Bronchial epithelial cell (primary cell): ENCODE data around the gene MSH5. TPM values are rescaled to one million over a fixed set of nuclear protein-coding genes. Genes with fewer than 3 reads are reported as not detected.

Experiments used
- DNase-seq: peaks from one replicate; pipeline ENCODE4 v3.0.0-alpha.2; 2010; ENCODE audit warnings: low read depth
- FAIRE-seq: peaks from 2 replicates; lab custom pipeline; 2011; peaks lifted over from hg19 to GRCh38; lab: Jason Lieb, UNC
- H3K27me3 ChIP-seq: 2 replicates; pipeline ENCODE4 v1.5.1; 2011; ENCODE audit warnings: low read length; ENCODE audit not compliant: control insufficient read depth, insufficient read depth
- H3K36me3 ChIP-seq: 2 replicates; pipeline ENCODE4 v1.5.1; 2011; ENCODE audit warnings: low read length; ENCODE audit not compliant: control insufficient read depth, insufficient read depth
- H3K4me3 ChIP-seq: 2 replicates; pipeline ENCODE4 v1.5.1; 2011; ENCODE audit warnings: mild to moderate bottlenecking, low read depth, low read length, control low read depth
- total RNA-seq: library from RNA; depleted of rRNA; stranded (reverse); fragments of >200 nt; gene quantifications from 2 replicates; pipeline ENCODE4 v1.2.1, GENCODE V29; 2014
- TF ChIP-seq, protein P1 (sequence below): IDR thresholded peaks from 2 replicates; pipeline ENCODE4 v1.5.1; 2011; ENCODE audit warnings: mild to moderate bottlenecking, moderate library complexity, low read length, control low read depth, inconsistent platforms; ENCODE audit not compliant: insufficient read depth, severe bottlenecking

MSH5 gene
- total RNA-seq, 1 donor from 2014 or later = 3.4 TPM

DNA sequence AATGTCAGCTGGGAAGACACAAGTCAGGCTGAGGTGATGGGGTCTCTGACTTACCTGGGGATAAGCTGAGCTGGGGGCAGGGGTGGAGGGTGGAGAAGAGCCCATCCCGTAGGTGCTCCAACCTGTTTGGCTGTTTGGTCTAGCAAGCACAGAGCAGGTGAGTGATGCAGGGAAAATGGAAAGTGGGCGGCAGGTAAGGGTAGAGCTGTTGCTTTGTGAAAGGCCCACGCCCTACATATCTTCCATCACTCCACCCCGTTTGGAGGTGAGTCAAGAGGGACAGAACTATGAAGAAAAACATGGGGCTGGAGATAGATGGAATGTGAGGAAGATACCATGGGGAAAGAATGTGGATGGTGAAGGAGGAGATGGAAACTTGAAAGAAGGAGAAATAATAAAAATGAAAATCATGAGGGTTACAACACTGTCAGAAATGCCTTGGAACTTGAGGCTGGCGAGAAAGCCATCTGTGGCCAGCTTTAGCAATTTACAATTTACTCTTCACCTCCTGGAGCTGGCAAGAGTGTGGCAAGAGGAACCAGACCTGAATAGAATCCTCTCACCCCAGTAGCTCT, 19.5 kb upstream of the MSH5 start:
- no peak for DNase-seq
- Histone ChIP-seq H3K4me3 (no peak overlapping the region), H3K27me3 (no peaks in the 10 kb centered on the region), H3K36me3 (no peaks in the 10 kb centered on the region)
- TF ChIP-seq, protein P1, sequence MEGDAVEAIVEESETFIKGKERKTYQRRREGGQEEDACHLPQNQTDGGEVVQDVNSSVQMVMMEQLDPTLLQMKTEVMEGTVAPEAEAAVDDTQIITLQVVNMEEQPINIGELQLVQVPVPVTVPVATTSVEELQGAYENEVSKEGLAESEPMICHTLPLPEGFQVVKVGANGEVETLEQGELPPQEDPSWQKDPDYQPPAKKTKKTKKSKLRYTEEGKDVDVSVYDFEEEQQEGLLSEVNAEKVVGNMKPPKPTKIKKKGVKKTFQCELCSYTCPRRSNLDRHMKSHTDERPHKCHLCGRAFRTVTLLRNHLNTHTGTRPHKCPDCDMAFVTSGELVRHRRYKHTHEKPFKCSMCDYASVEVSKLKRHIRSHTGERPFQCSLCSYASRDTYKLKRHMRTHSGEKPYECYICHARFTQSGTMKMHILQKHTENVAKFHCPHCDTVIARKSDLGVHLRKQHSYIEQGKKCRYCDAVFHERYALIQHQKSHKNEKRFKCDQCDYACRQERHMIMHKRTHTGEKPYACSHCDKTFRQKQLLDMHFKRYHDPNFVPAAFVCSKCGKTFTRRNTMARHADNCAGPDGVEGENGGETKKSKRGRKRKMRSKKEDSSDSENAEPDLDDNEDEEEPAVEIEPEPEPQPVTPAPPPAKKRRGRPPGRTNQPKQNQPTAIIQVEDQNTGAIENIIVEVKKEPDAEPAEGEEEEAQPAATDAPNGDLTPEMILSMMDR = no peak
- FAIRE-seq = no peak

DNA sequence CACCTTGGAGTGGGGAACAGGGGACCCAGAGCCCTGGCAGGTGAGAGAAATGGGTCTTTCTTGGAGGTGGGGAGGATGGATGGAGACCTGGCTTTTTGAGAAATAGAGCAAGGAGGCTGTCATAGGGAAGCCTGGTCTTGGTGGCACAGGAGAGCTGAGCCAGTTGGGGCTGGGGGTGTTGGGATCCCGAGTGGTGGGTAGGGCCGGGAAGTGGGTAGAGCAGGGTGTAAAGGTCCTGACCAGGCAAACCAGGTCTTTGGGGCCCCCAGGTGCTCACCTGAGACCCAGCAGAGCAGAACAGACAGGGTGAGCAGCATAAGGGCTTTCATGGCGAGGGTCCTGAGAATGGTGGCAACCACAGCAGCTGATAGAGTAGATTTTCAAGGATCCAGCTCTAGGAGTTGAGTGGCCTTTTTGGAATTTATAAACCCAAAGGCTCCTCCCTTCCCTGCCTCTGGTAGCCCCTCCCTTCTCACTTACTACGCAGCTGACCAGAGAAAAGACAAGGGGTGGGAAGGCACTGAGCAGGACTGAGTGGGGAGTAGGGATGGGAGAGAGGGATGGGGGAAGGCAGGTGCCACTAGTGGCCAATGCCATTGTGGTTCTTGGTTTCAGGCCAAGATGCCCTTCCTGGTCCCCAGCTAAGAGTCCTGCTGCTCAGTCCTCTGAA, 18.3 kb upstream of the MSH5 start, which contains the start of gene LY6G6C:
Gene LY6G6C, minus strand, starts transcription at position 396 of the 670 bp plus-strand sequence. Its CDS starts 67 bp downstream, at position 329.
- TF ChIP-seq, protein P1 = no peak
- no peaks in the 10 kb centered on the region for H3K36me3 ChIP-seq
- H3K27me3 ChIP-seq = no peaks in the 10 kb centered on the region
- FAIRE-seq (no peak), DNase-seq (no peak)
- no peak within 1 kb of the TSS for H3K4me3 ChIP-seq

DNA sequence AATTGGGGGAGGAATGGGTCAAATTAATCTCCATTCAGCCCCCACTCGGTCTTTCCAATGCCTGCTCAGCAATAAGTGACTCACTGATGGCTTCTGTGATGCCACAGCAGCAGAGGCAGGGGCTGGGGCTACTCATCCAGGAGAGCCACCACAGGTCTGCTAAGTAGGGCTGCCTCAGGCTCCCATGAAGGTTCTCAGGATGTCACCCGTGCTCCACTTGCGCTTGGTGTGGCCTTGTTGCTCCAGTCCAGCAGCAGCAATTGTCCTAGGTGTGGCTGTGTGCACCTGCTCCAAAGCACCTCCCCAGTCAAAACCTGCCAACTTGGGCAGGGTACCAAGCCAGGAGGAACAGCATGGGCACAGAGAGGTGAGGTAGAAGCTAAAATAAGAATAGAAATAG, 17.6 kb upstream of the MSH5 start:
- FAIRE-seq (no peak), DNase-seq (no peak)
- H3K27me3 ChIP-seq = no peaks in the 10 kb centered on the region
- TF ChIP-seq, protein P1 = no peak
- peaks cover 3% of the 10 kb centered on the region for H3K36me3 ChIP-seq
- no peak overlapping the region for H3K4me3 ChIP-seq

DNA sequence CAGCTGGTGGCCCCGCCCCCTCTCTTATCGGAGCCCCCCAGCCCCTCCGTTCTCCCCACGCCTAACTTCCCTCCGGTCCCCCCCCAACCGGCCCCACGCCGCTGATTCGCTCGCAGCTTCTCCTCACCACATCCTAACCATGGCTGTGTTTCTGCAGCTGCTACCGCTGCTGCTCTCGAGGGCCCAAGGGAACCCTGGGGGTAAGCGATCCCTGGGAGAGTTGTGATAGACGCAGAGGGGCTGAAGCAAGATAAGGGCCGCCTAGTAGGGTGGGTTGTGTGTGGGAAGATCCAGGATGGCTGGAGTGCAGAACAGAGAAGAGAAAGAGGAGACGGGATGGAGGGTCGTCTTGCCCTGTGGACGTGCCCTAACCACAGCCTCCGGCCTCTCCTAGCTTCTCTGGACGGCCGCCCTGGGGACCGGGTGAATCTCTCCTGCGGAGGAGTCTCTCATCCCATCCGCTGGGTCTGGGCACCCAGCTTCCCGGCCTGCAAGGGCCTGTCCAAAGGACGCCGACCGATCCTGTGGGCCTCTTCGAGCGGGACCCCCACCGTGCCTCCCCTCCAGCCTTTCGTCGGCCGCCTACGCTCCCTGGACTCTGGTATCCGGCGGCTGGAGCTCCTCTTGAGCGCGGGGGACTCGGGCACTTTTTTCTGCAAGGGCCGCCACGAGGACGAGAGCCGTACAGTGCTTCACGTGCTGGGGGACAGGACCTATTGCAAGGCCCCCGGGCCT, 16.4 kb upstream of the MSH5 start, which contains the start of gene MPIG6B:
Gene MPIG6B, plus strand, starts transcription at position 129 of the 735 bp plus-strand sequence. Its CDS starts 11 bp downstream, at position 140.
- TF ChIP-seq, protein P1 = no peak
- H3K36me3 ChIP-seq = peaks cover 5% of the 10 kb centered on the region
- DNase-seq (no peak), FAIRE-seq (no peak)
- H3K27me3 ChIP-seq = no peaks in the 10 kb centered on the region
- H3K4me3 ChIP-seq = no peak within 1 kb of the TSS

DNA sequence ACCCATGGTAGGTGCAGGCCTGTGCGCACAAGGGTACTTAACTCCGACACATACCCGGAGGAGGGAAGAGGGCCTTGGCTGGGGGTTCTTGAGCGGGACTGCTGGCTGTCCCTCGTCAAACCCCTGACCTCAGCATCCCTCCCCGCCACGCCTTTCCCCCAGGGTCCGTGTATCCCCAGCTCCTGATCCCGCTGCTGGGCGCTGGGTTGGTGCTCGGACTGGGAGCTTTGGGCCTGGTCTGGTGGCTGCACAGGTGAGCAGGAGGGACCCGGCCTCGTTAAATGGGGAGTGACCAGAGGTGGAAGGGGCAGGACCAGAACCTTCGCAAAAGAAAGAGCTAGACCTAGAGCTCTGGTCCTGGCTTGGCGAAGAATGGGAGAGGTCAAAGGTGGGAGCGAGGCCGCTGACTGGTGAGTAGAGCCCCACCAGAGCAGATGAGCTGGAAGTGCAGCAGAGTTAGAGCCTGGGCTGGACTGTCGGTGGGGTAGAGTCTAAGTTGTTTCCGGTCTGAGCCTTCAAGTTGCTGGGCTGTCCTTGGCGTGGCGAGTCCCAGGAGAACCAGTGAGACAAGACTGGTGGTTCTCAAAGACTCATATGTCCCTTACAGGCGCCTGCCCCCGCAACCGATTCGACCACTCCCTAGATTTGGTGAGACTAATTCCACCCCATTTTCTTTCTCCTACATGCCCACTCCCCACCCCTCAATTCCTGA, 15.7 kb upstream of the MSH5 start:
- no peak overlapping the region for H3K4me3 ChIP-seq
- no peak for FAIRE-seq
- TF ChIP-seq, protein P1 = no peak
- H3K27me3 ChIP-seq = no peaks in the 10 kb centered on the region
- DNase-seq = no peak
- peaks cover 5% of the 10 kb centered on the region for H3K36me3 ChIP-seq
